HepG2 (cell line): ENCODE measurements around the gene TECPR1. TPM values are rescaled to one million over a fixed set of nuclear protein-coding genes. Genes with fewer than 3 reads are reported as not detected.
A peak's percentile ranks its signal among the peaks of the same experiment; 100 is the strongest.

Experiments
- AHR ChIP-seq: IDR thresholded peaks from 2 replicates; pipeline ENCODE4 v1.6.1; 2018; ENCODE audit warnings: missing genetic modification reagents, missing compliant biosample characterization
- EEA1 ChIP-seq: sonication (generic); formaldehyde crosslinking; IDR thresholded peaks from 2 replicates; pipeline ENCODE4 v1.5.1; 2020; ENCODE audit warnings: mild to moderate bottlenecking, missing genetic modification reagents, borderline replicate concordance
- EED ChIP-seq: sonication (generic); formaldehyde crosslinking; IDR thresholded peaks from 2 replicates; pipeline ENCODE4 v1.5.0; 2020; ENCODE audit warnings: mild to moderate bottlenecking, missing genetic modification reagents
- GABPA ChIP-seq, 2 experiments: IDR thresholded peaks; 2 replicates each; pipeline ENCODE4 v1.6.1; 2011 to 2016; ENCODE audit warnings: low read depth in 2 of 2, low read length in 1 of 2, missing biosample characterization in 1 of 2, missing genetic modification characterization in 1 of 2
- GTF2F1 ChIP-seq: fragments of 150-350 bp; IDR thresholded peaks from 2 replicates; pipeline ENCODE4 v1.6.1; 2014; ENCODE audit warnings: low read length
- KDM4B ChIP-seq: sonication (generic); formaldehyde crosslinking; IDR thresholded peaks from 2 replicates; pipeline ENCODE4 v1.4.0; 2020; ENCODE audit warnings: missing genetic modification reagents
- KLF11 ChIP-seq: IDR thresholded peaks from 2 replicates; pipeline ENCODE4 v1.6.1; 2016; ENCODE audit warnings: missing compliant biosample characterization
- MED13 ChIP-seq: sonication (generic); formaldehyde crosslinking; IDR thresholded peaks from 2 replicates; pipeline ENCODE4 v1.5.0; 2020; ENCODE audit warnings: missing genetic modification reagents
- NFKB2 ChIP-seq: sonication (generic); formaldehyde crosslinking; IDR thresholded peaks from 2 replicates; pipeline ENCODE4 v1.4.0; 2020; ENCODE audit warnings: missing genetic modification reagents, borderline replicate concordance
- ONECUT2 ChIP-seq: sonication (generic); formaldehyde crosslinking; IDR thresholded peaks from 2 replicates; pipeline ENCODE4 v1.4.0; 2020; ENCODE audit warnings: missing genetic modification reagents
- RBM22 ChIP-seq: fragments of 200-400 bp; formaldehyde crosslinking; optimal IDR thresholded peaks from 2 replicates; pipeline ENCODE3; 2017; ENCODE audit warnings: mild to moderate bottlenecking, low read length, moderate library complexity
- SMAD1 ChIP-seq: sonication (generic); formaldehyde crosslinking; IDR thresholded peaks from 2 replicates; pipeline ENCODE4 v1.4.0; 2020; ENCODE audit warnings: missing genetic modification reagents, low read depth, mild to moderate bottlenecking, borderline replicate concordance
- ZNF232 ChIP-seq: sonication (generic); formaldehyde crosslinking; IDR thresholded peaks from 2 replicates; pipeline ENCODE4 v1.4.0; 2020; ENCODE audit warnings: missing genetic modification reagents, borderline replicate concordance
- ZNF263 ChIP-seq: sonication (generic); formaldehyde crosslinking; IDR thresholded peaks from 2 replicates; pipeline ENCODE4 v1.4.0; 2020; ENCODE audit warnings: missing genetic modification reagents
- ZNF333 ChIP-seq: sonication (generic); formaldehyde crosslinking; IDR thresholded peaks from 2 replicates; pipeline ENCODE4 v1.4.0; 2020; ENCODE audit warnings: mild to moderate bottlenecking, missing genetic modification reagents, borderline replicate concordance
- ZNF510 ChIP-seq: sonication (generic); formaldehyde crosslinking; IDR thresholded peaks from 2 replicates; pipeline ENCODE4 v1.4.0; 2020; ENCODE audit warnings: low read depth, mild to moderate bottlenecking, missing genetic modification reagents
- ZNF550 ChIP-seq: sonication (generic); formaldehyde crosslinking; IDR thresholded peaks from 2 replicates; pipeline ENCODE4 v1.4.0; 2020; ENCODE audit warnings: mild to moderate bottlenecking, missing genetic modification reagents, borderline replicate concordance
- ZNF577 ChIP-seq: sonication (generic); formaldehyde crosslinking; IDR thresholded peaks from 2 replicates; pipeline ENCODE4 v1.4.0; 2020; ENCODE audit warnings: mild to moderate bottlenecking, low read depth, missing genetic modification reagents, borderline replicate concordance
- ZNF619 ChIP-seq: sonication (generic); formaldehyde crosslinking; IDR thresholded peaks from 2 replicates; pipeline ENCODE4 v1.4.0; 2020; ENCODE audit warnings: mild to moderate bottlenecking, missing genetic modification reagents
- ZNF670 ChIP-seq: sonication (generic); formaldehyde crosslinking; IDR thresholded peaks from 2 replicates; pipeline ENCODE4 v1.8.0; 2022; ENCODE audit warnings: mild to moderate bottlenecking, missing genetic modification reagents, borderline replicate concordance
- ZNF782 ChIP-seq: sonication (generic); formaldehyde crosslinking; IDR thresholded peaks from 2 replicates; pipeline ENCODE4 v1.4.0; 2020; ENCODE audit warnings: missing genetic modification reagents, mild to moderate bottlenecking, borderline replicate concordance
- polyA plus RNA-seq, 8 experiments: library from polyadenylated mRNA; depleted of rRNA in 3 of 8; stranded (reverse) in 7 of 8; unstranded in 1 of 8; fragments of >200 nt; fragmentation: Illumina TruSeq in 4 of 8; extraction: Trizol in 4 of 8; gene quantifications; 2 replicates each; pipeline versions ENCODE4 v1.2.1 to v1.2.3, GENCODE V29; 2011 to 2016; ENCODE audit warnings: low read depth in 4 of 8, missing spikeins in 1 of 8, mixed read lengths in 1 of 8; ENCODE audit not compliant: insufficient read depth in 1 of 8
- total RNA-seq, 5 experiments: library from RNA; depleted of rRNA; stranded (reverse); fragments of >200 nt; fragmentation: Illumina TruSeq; extraction: Trizol; gene quantifications; 2 replicates each; pipeline ENCODE4 v1.2.3, GENCODE V29; 2016; ENCODE audit warnings: low read depth in 1 of 5
- TF ChIP-seq, protein P1 (sequence below): sonication (generic); formaldehyde crosslinking; IDR thresholded peaks from 2 replicates; pipeline ENCODE4 v1.8.0; 2022; ENCODE audit warnings: mild to moderate bottlenecking, missing genetic modification reagents
- TF ChIP-seq, protein P2 (sequence below): sonication (generic); formaldehyde crosslinking; IDR thresholded peaks from 2 replicates; pipeline ENCODE4 v1.5.0; 2020; ENCODE audit warnings: mild to moderate bottlenecking, missing genetic modification reagents, moderate library complexity
- TF ChIP-seq, protein P3 (sequence below): sonication (generic); formaldehyde crosslinking; IDR thresholded peaks from 2 replicates; pipeline ENCODE4 v1.8.0; 2022; ENCODE audit warnings: mild to moderate bottlenecking, missing genetic modification reagents, moderate library complexity
- TF ChIP-seq, protein P4 (sequence below): sonication (generic); formaldehyde crosslinking; conservative IDR thresholded peaks from 2 replicates; pipeline ENCODE4 v1.4.0; 2020; ENCODE audit warnings: missing genetic modification reagents
- TF ChIP-seq, protein P5 (sequence below): sonication (generic); formaldehyde crosslinking; IDR thresholded peaks from 2 replicates; pipeline ENCODE4 v1.4.0; 2020; ENCODE audit warnings: missing genetic modification reagents

The TECPR1 gene
- total and polyA plus RNA-seq, 2 of the 13 experiments (the other 11 are each of a cell fraction or from before 2014, with no cell fraction given): 2.3 to 6.3 TPM

DNA sequence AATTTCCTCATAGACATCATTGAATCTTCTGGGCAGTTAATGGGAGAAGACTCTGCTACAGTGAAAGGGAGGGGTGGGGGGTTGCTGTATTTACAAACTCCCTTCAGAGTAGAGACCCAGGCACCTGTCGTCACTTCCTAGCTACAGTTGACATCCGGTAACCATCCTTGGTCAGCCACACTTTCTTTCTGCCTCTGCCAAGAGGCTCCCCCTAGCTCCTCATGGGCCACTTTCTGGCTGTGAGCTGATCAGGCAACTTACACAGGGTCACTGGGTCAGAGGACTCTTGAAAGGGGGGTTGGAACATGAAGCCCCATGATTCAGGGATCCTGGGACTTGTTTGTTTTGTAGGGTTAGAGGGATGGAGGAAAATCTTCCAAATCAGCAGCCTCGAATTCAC is 1.2 kb downstream of the TECPR1 start (continued):
- TF ChIP-seq ZNF782 (CRISPR knock-in tag): no peak
- TF ChIP-seq EED: no peak
- TF ChIP-seq, protein P1, sequence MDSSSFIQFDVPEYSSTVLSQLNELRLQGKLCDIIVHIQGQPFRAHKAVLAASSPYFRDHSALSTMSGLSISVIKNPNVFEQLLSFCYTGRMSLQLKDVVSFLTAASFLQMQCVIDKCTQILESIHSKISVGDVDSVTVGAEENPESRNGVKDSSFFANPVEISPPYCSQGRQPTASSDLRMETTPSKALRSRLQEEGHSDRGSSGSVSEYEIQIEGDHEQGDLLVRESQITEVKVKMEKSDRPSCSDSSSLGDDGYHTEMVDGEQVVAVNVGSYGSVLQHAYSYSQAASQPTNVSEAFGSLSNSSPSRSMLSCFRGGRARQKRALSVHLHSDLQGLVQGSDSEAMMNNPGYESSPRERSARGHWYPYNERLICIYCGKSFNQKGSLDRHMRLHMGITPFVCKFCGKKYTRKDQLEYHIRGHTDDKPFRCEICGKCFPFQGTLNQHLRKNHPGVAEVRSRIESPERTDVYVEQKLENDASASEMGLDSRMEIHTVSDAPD: no peak
- TF ChIP-seq ZNF232 (CRISPR knock-in tag): no peak
- no peak for TF ChIP-seq ZNF263
- no peak for TF ChIP-seq RBM22
- TF ChIP-seq, protein P2, sequence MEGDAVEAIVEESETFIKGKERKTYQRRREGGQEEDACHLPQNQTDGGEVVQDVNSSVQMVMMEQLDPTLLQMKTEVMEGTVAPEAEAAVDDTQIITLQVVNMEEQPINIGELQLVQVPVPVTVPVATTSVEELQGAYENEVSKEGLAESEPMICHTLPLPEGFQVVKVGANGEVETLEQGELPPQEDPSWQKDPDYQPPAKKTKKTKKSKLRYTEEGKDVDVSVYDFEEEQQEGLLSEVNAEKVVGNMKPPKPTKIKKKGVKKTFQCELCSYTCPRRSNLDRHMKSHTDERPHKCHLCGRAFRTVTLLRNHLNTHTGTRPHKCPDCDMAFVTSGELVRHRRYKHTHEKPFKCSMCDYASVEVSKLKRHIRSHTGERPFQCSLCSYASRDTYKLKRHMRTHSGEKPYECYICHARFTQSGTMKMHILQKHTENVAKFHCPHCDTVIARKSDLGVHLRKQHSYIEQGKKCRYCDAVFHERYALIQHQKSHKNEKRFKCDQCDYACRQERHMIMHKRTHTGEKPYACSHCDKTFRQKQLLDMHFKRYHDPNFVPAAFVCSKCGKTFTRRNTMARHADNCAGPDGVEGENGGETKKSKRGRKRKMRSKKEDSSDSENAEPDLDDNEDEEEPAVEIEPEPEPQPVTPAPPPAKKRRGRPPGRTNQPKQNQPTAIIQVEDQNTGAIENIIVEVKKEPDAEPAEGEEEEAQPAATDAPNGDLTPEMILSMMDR: peak; percentile 35
- TF ChIP-seq GTF2F1: no peak
- TF ChIP-seq KLF11: no peak
- no peak for TF ChIP-seq SMAD1 (CRISPR knock-in tag)
- TF ChIP-seq GABPA (IDR thresholded peaks at IDR 0.05; ENCODE audit: low read depth, low read length): peak; percentile 50
- TF ChIP-seq GABPA (CRISPR knock-in tag; IDR thresholded peaks at IDR 0.05; ENCODE audit: low read depth): peak; percentile 89
- TF ChIP-seq, protein P3, sequence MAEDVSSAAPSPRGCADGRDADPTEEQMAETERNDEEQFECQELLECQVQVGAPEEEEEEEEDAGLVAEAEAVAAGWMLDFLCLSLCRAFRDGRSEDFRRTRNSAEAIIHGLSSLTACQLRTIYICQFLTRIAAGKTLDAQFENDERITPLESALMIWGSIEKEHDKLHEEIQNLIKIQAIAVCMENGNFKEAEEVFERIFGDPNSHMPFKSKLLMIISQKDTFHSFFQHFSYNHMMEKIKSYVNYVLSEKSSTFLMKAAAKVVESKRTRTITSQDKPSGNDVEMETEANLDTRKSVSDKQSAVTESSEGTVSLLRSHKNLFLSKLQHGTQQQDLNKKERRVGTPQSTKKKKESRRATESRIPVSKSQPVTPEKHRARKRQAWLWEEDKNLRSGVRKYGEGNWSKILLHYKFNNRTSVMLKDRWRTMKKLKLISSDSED (CRISPR knock-in tag): no peak
- no peak for TF ChIP-seq ZNF510
- no peak for TF ChIP-seq ZNF619 (CRISPR knock-in tag)
- no peak for TF ChIP-seq EEA1 (CRISPR knock-in tag)
- TF ChIP-seq, protein P4, sequence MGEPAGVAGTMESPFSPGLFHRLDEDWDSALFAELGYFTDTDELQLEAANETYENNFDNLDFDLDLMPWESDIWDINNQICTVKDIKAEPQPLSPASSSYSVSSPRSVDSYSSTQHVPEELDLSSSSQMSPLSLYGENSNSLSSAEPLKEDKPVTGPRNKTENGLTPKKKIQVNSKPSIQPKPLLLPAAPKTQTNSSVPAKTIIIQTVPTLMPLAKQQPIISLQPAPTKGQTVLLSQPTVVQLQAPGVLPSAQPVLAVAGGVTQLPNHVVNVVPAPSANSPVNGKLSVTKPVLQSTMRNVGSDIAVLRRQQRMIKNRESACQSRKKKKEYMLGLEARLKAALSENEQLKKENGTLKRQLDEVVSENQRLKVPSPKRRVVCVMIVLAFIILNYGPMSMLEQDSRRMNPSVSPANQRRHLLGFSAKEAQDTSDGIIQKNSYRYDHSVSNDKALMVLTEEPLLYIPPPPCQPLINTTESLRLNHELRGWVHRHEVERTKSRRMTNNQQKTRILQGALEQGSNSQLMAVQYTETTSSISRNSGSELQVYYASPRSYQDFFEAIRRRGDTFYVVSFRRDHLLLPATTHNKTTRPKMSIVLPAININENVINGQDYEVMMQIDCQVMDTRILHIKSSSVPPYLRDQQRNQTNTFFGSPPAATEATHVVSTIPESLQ (CRISPR knock-in tag): no peak
- no peak for TF ChIP-seq ONECUT2
- no peak for TF ChIP-seq MED13 (CRISPR knock-in tag)
- no peak for TF ChIP-seq AHR
- TF ChIP-seq ZNF577: no peak
- TF ChIP-seq NFKB2: no peak
- TF ChIP-seq KDM4B: no peak
- no peak for TF ChIP-seq ZNF550
- TF ChIP-seq, protein P5, sequence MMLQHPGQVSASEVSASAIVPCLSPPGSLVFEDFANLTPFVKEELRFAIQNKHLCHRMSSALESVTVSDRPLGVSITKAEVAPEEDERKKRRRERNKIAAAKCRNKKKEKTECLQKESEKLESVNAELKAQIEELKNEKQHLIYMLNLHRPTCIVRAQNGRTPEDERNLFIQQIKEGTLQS (CRISPR knock-in tag): no peak
- no peak for TF ChIP-seq ZNF333 (CRISPR knock-in tag)
- no peak for TF ChIP-seq ZNF670 (CRISPR knock-in tag)
